SK-N-SH (cell line): Measurements from ENCODE around the gene GGACT. TPM values are rescaled to one million over a fixed set of nuclear protein-coding genes. Genes with fewer than 3 reads are reported as not detected.

ENCODE experiments used
- CTCF ChIA-PET: fragments of 300-600, 350-600 bp; formaldehyde crosslinking; extraction: SDS; loops from one replicate; lab custom pipeline; 2021; lab: Yijun Ruan, JAX
- POLR2A ChIA-PET: fragments of 350-600 bp; sonication (Branson Sonifier 250); formaldehyde crosslinking; extraction: SDS; loops from one replicate; lab custom pipeline; 2020; ENCODE audit warnings: antibody characterized with exemption, inconsistent platforms; lab: Yijun Ruan, JAX
- DNase-seq: peaks from one replicate; pipeline ENCODE4 v3.0.0; 2012
- H2AFZ ChIP-seq: fragments of 200-600 bp; sonication (generic); 2 replicates; pipeline ENCODE4 v1.8.1; 2016; ENCODE audit warnings: antibody characterized with exemption, mild to moderate bottlenecking, low read depth
- H3F3A ChIP-seq: fragments of 200-600 bp; sonication (generic); replicated peaks from 2 replicates; pipeline ENCODE3; 2016; ENCODE audit warnings: antibody characterized with exemption, mild to moderate bottlenecking; ENCODE audit not compliant: insufficient read depth
- H3K27ac ChIP-seq, 2 experiments: fragments of 200-500 bp in 1 of 2; fragments of 200-600 bp in 1 of 2; sonication (Bioruptor generic) in 1 of 2; sonication (generic), shearing (Covaris generic) in 1 of 2; 2 replicates each; pipeline versions ENCODE4 v1.5.1 to v1.6.1; 2014 to 2016; ENCODE audit warnings: low read depth in 2 of 2, inconsistent platforms in 1 of 2, low read length in 1 of 2, mild to moderate bottlenecking in 1 of 2, mixed read lengths in 1 of 2
- H3K27me3 ChIP-seq: fragments of 200-600 bp; sonication (generic), shearing (Covaris generic); 2 replicates; pipeline ENCODE4 v1.6.1; 2016; ENCODE audit warnings: mixed run types; ENCODE audit not compliant: insufficient read depth
- H3K36me3 ChIP-seq, 2 experiments: fragments of 200-500 bp in 1 of 2; fragments of 200-600 bp in 1 of 2; sonication (Bioruptor generic) in 1 of 2; sonication (generic) in 1 of 2; replicated peaks in 1 of 2; 2 replicates each; pipeline versions ENCODE3 to v1.5.1; 2014 to 2016; ENCODE audit warnings: low read length in 1 of 2, mild to moderate bottlenecking in 1 of 2; ENCODE audit not compliant: insufficient read depth in 2 of 2, control insufficient read depth in 1 of 2
- H3K4me1 ChIP-seq, 2 experiments: fragments of 200-500 bp in 1 of 2; fragments of 200-600 bp in 1 of 2; sonication (Bioruptor generic) in 1 of 2; sonication (generic), shearing (Covaris generic) in 1 of 2; 2 replicates each; pipeline versions ENCODE4 v1.5.1 to v1.6.1; 2014 to 2016; ENCODE audit warnings: low read depth in 1 of 2, low read length in 1 of 2, mixed run types in 1 of 2; ENCODE audit not compliant: insufficient read depth in 2 of 2, control insufficient read depth in 1 of 2
- H3K4me2 ChIP-seq: fragments of 200-600 bp; sonication (generic), shearing (Covaris generic); 2 replicates; pipeline ENCODE4 v1.6.1; 2017; ENCODE audit warnings: mixed run types
- H3K4me3 ChIP-seq, 2 experiments: fragments of 200-500 bp in 1 of 2; fragments of 200-600 bp in 1 of 2; sonication (Bioruptor generic) in 1 of 2; sonication (generic), shearing (Covaris generic) in 1 of 2; 2 replicates each; pipeline versions ENCODE4 v1.5.1 to v1.8.1; 2014 to 2016; ENCODE audit warnings: low read depth in 2 of 2, inconsistent platforms in 1 of 2, low read length in 1 of 2, mild to moderate bottlenecking in 1 of 2, mixed read lengths in 1 of 2, moderate library complexity in 1 of 2
- H3K79me2 ChIP-seq: fragments of 200-600 bp; sonication (generic); 2 replicates; pipeline ENCODE4 v1.8.1; 2017; ENCODE audit warnings: mild to moderate bottlenecking; ENCODE audit not compliant: insufficient read depth
- H3K9ac ChIP-seq: fragments of 200-600 bp; sonication (generic); 2 replicates; pipeline ENCODE4 v1.6.1; 2017; ENCODE audit warnings: mixed run types
- H3K9me2 ChIP-seq: fragments of 200-600 bp; sonication (generic); 2 replicates; pipeline ENCODE4 v1.6.1; 2017; ENCODE audit warnings: mixed run types
- H3K9me3 ChIP-seq: fragments of 200-600 bp; sonication (generic); 2 replicates; pipeline ENCODE4 v1.6.1; 2017; ENCODE audit warnings: mixed run types, mild to moderate bottlenecking, moderate library complexity
- H4K20me1 ChIP-seq: fragments of 200-600 bp; sonication (generic); 2 replicates; pipeline ENCODE4 v1.6.1; 2017; ENCODE audit warnings: mild to moderate bottlenecking, mixed run types; ENCODE audit not compliant: insufficient read depth
- EZH2phosphoT487 ChIP-seq: fragments of 200-600 bp; sonication (generic); IDR thresholded peaks from 2 replicates; pipeline ENCODE4 v1.6.1; 2017; ENCODE audit warnings: low read depth, mixed run types, mild to moderate bottlenecking, antibody characterized with exemption, moderate library complexity, borderline replicate concordance
- FOSL2 ChIP-seq: IDR thresholded peaks from 2 replicates; pipeline ENCODE4 v1.4.0; 2012; ENCODE audit warnings: low read depth, mild to moderate bottlenecking, moderate library complexity, borderline replicate concordance
- MEF2A ChIP-seq: IDR thresholded peaks from 2 replicates; pipeline ENCODE4 v1.4.0; 2012; ENCODE audit warnings: low read depth, borderline replicate concordance
- MXI1 ChIP-seq: IDR thresholded peaks from 2 replicates; pipeline ENCODE4 v1.6.1; 2012; ENCODE audit warnings: mild to moderate bottlenecking, low read depth, low read length, improper control_type of control experiment
- NRF1 ChIP-seq: IDR thresholded peaks from 2 replicates; pipeline ENCODE4 v1.6.1; 2012; ENCODE audit warnings: low read depth, mild to moderate bottlenecking, low read length
- POLR2AphosphoS5 ChIP-seq: IDR thresholded peaks from 2 replicates; pipeline ENCODE4 v1.6.1; 2012; ENCODE audit warnings: low read depth, low read length
- REST ChIP-seq: IDR thresholded peaks from 2 replicates; pipeline ENCODE4 v1.6.1; 2012; ENCODE audit warnings: mild to moderate bottlenecking, low read depth, low read length, moderate library complexity
- RFX5 ChIP-seq: IDR thresholded peaks from 2 replicates; pipeline ENCODE4 v1.6.1; 2012; ENCODE audit warnings: mild to moderate bottlenecking, improper control_type of control experiment, low read length
- RXRA ChIP-seq: IDR thresholded peaks from 2 replicates; pipeline ENCODE4 v1.4.0; 2012; ENCODE audit warnings: low read depth, mild to moderate bottlenecking, borderline replicate concordance
- SMC3 ChIP-seq: IDR thresholded peaks from 2 replicates; pipeline ENCODE4 v1.6.1; 2012; ENCODE audit warnings: low read depth, low read length, improper control_type of control experiment
- TAF1 ChIP-seq: IDR thresholded peaks from 2 replicates; pipeline ENCODE4 v1.6.1; 2012; ENCODE audit warnings: low read depth, mild to moderate bottlenecking, low read length, moderate library complexity, borderline replicate concordance
- TCF12 ChIP-seq: IDR thresholded peaks from 2 replicates; pipeline ENCODE4 v1.4.0; 2012
- TEAD4 ChIP-seq: IDR thresholded peaks from 2 replicates; pipeline ENCODE4 v1.4.0; 2012; ENCODE audit warnings: mild to moderate bottlenecking, borderline replicate concordance; ENCODE audit not compliant: insufficient read depth
- USF2 ChIP-seq: fragments of 150-350 bp; IDR thresholded peaks from 2 replicates; pipeline ENCODE4 v1.6.1; 2017; ENCODE audit warnings: antibody characterized with exemption, low read length, low read depth, borderline replicate concordance
- WGBS: methylation state at CpG from one replicate; pipeline ENCODE4 v1.1.6; 2017; ENCODE audit warnings: low lambda C conversion rate; 5-methylcytosine and 5-hydroxymethylcytosine counted together
- polyA plus RNA-seq, 3 experiments: library from polyadenylated mRNA; depleted of rRNA; stranded (reverse); fragments of >200 nt; gene quantifications; 2 replicates each; pipeline ENCODE4 v1.2.3, GENCODE V29; 2012
- TF ChIP-seq, protein P1 (sequence below): IDR thresholded peaks from 2 replicates; pipeline ENCODE4 v1.4.0; 2012; ENCODE audit warnings: low read depth
- TF ChIP-seq, protein P2 (sequence below): IDR thresholded peaks from 2 replicates; pipeline ENCODE4 v1.4.0; 2012; ENCODE audit warnings: low read depth, borderline replicate concordance

Gene GGACT
- polyA plus RNA-seq, 1 of the 3 experiments (the other 2 are of a cell fraction), result 7.1 TPM

- Histone ChIP-seq H3K9ac (no peak overlapping the region), H4K20me1 (no peaks in the 10 kb centered on the region), H3K4me3 (no peak overlapping the region), H3F3A (no peaks in the 10 kb centered on the region), H3K9me3 (no peaks in the 10 kb centered on the region), H3K4me2 (no peak overlapping the region), H3K4me1 (peaks cover 0 to 25% of the 10 kb centered on the region in 2 experiments; a peak in 2 of 4 replicates), H3K27me3 (no peaks in the 10 kb centered on the region), H3K27ac (no peak overlapping the region), H2AFZ (no peak overlapping the region), H3K9me2 (no peaks in the 10 kb centered on the region), H3K79me2 (no peaks in the 10 kb centered on the region), H3K36me3 (peaks cover 0 to 1% of the 10 kb centered on the region in 2 experiments)
- no peak for DNase-seq
- ChIA-PET CTCF (interaction anchor here (0.5 to 2.6 kb wide), 7 partner anchors 13 to 887 kb away, joined by 3 to 11 read pairs (median 5); no protein-coding TSS in a partner anchor), POLR2A (no interaction called here)
- 92% methylated on average over 26 of the region's 26 CpGs for WGBS
- TF ChIP-seq SMC3 (no peak), MXI1 (no peak), POLR2AphosphoS5 (no peak), FOSL2 (no peak), NRF1 (no peak), TAF1 (no peak), MEF2A (no peak), TCF12 (no peak), USF2 (no peak), TEAD4 (no peak), RXRA (no peak), EZH2phosphoT487 (no peak), RFX5 (no peak), REST (no peak)
- TF ChIP-seq, protein P1, sequence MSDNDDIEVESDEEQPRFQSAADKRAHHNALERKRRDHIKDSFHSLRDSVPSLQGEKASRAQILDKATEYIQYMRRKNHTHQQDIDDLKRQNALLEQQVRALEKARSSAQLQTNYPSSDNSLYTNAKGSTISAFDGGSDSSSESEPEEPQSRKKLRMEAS, result no peak
- TF ChIP-seq, protein P2, sequence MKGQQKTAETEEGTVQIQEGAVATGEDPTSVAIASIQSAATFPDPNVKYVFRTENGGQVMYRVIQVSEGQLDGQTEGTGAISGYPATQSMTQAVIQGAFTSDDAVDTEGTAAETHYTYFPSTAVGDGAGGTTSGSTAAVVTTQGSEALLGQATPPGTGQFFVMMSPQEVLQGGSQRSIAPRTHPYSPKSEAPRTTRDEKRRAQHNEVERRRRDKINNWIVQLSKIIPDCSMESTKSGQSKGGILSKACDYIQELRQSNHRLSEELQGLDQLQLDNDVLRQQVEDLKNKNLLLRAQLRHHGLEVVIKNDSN, result no peak
Observed at GRCh38 chr13:100543872-100544602, 44.6 kb downstream of the GGACT start.
